ENCODE results near the gene CASP8AP2.
A peak's percentile ranks its signal among the peaks of the same experiment; 100 is the strongest.

CASP8AP2 gene

GRCh38 chr6:89787660-89788328 lies 41.9 kb upstream of the CASP8AP2 start:
- no peak for DNase-seq (ENCODE audit: low read depth)
- no peak overlapping the region for H3K4me3 ChIP-seq (ENCODE audit: control insufficient read depth, low read depth, low read length)
- no peak for TF ChIP-seq CTCF (conservative IDR thresholded peaks at IDR 0.05; ENCODE audit: control insufficient read depth, insufficient read depth, low read depth, low read length)

GRCh38 chr6:89789980-89790379 lies 39.7 kb upstream of the CASP8AP2 start:
- no peak overlapping the region for H3K4me3 ChIP-seq (ENCODE audit: control insufficient read depth, low read depth, low read length)
- no peak for DNase-seq (ENCODE audit: low read depth)
- TF ChIP-seq CTCF (conservative IDR thresholded peaks at IDR 0.05; ENCODE audit: control insufficient read depth, insufficient read depth, low read depth, low read length) = no peak

- DNase-seq (ENCODE audit: low read depth) = no peak
- H3K4me3 ChIP-seq (ENCODE audit: control insufficient read depth, low read depth, low read length) = no peak overlapping the region
- TF ChIP-seq CTCF (conservative IDR thresholded peaks at IDR 0.05; ENCODE audit: control insufficient read depth, insufficient read depth, low read depth, low read length) = no peak
Observed at GRCh38 chr6:89790403-89790802, 39.3 kb upstream of the CASP8AP2 start.

- peak; percentile 34 for DNase-seq (ENCODE audit: low read depth)
- peak; percentile 45 for TF ChIP-seq CTCF (conservative IDR thresholded peaks at IDR 0.05; ENCODE audit: control insufficient read depth, insufficient read depth, low read depth, low read length)
- no peak overlapping the region for H3K4me3 ChIP-seq (ENCODE audit: control insufficient read depth, low read depth, low read length)
Observed at GRCh38 chr6:89792881-89793280, 36.8 kb upstream of the CASP8AP2 start.

GRCh38 chr6:89793586-89793985 lies 36.1 kb upstream of the CASP8AP2 start:
- no peak overlapping the region for H3K4me3 ChIP-seq (ENCODE audit: control insufficient read depth, low read depth, low read length)
- no peak for TF ChIP-seq CTCF (conservative IDR thresholded peaks at IDR 0.05; ENCODE audit: control insufficient read depth, insufficient read depth, low read depth, low read length)
- no peak for DNase-seq (ENCODE audit: low read depth)

GRCh38 chr6:89794324-89794723 lies 35.4 kb upstream of the CASP8AP2 start:
- DNase-seq (ENCODE audit: low read depth) = no peak
- no peak overlapping the region for H3K4me3 ChIP-seq (ENCODE audit: control insufficient read depth, low read depth, low read length)
- TF ChIP-seq CTCF (conservative IDR thresholded peaks at IDR 0.05; ENCODE audit: control insufficient read depth, insufficient read depth, low read depth, low read length) = no peak

GRCh38 chr6:89797317-89797716 lies 32.4 kb upstream of the CASP8AP2 start:
- no peak overlapping the region for H3K4me3 ChIP-seq (ENCODE audit: control insufficient read depth, low read depth, low read length)

More at GRCh38 chr6:89797317-89797716, 32.4 kb upstream of the CASP8AP2 start:
- no peak for TF ChIP-seq CTCF (conservative IDR thresholded peaks at IDR 0.05; ENCODE audit: control insufficient read depth, insufficient read depth, low read depth, low read length)
- DNase-seq (ENCODE audit: low read depth) = peak; percentile 85

Measured in fibroblast of mammary gland (primary cell).